OCI-LY1 (cell line): ENCODE data around the gene MEGF6.
A peak's percentile ranks its signal among the peaks of the same experiment; 100 is the strongest.

ENCODE experiments used
- CTCF ChIP-seq: fragments of 200-600 bp; sonication (generic), shearing (Covaris generic); IDR thresholded peaks from 2 replicates; pipeline ENCODE4 v1.5.1; 2017; ENCODE audit warnings: mild to moderate bottlenecking, antibody characterized with exemption, low read length, moderate library complexity, mixed read lengths
- EZH2 ChIP-seq: fragments of 200-600 bp; sonication (generic), shearing (Covaris generic); IDR thresholded peaks from 2 replicates; pipeline ENCODE4 v1.8.0; 2017; ENCODE audit warnings: borderline replicate concordance, mixed run types, mild to moderate bottlenecking, antibody characterized with exemption, low read length, moderate library complexity, mixed read lengths

- TF ChIP-seq CTCF (peak; percentile 78), EZH2 (no peak)
Observed at GRCh38 chr1:3618881-3619671, 7.8 kb upstream of the MEGF6 start.
